ENCODE measurements around the gene PPME1. TPM values are rescaled to one million over a fixed set of nuclear protein-coding genes. Genes with fewer than 3 reads are reported as not detected.

Gene PPME1
- total RNA-seq, 2 donors from 2014 or later = 15.3 to 17.8 TPM

DNA sequence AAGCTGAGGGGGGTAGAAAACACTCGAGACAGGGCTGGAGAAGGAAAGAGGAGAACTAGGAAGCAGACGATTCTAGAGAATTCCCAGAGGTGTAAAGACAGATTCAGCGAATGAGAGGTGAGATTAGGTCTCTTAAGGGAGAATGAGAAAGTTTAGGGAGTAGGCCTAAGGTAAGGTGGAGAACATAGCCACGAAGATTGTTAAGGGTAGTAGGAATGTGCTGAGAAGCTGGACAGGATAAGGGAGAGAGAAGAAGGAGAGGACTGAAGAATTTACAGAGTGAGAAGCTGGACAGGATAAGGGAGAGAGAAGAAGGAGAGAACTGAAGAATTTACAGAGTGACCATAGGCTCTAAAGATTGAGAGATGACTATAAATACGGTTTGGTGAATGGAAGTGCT lies 908 bp downstream of the PPME1 start:
- H3K4me1 Mint-ChIP-seq = peaks cover 10% of the 10 kb centered on the region
- DNase-seq = no peak
- ATAC-seq = no peak
- H3K4me3 Mint-ChIP-seq = no peak overlapping the region
- H3K9me3 ChIP-seq (ENCODE audit: control insufficient read depth, low read length, poor library complexity, severe bottlenecking) = no peaks in the 10 kb centered on the region
- H3K27ac Mint-ChIP-seq = no peak overlapping the region
- H3K36me3 Mint-ChIP-seq (ENCODE audit: low read depth) = peaks cover 2% of the 10 kb centered on the region
- no peaks in the 10 kb centered on the region for H3K27me3 Mint-ChIP-seq

DNA sequence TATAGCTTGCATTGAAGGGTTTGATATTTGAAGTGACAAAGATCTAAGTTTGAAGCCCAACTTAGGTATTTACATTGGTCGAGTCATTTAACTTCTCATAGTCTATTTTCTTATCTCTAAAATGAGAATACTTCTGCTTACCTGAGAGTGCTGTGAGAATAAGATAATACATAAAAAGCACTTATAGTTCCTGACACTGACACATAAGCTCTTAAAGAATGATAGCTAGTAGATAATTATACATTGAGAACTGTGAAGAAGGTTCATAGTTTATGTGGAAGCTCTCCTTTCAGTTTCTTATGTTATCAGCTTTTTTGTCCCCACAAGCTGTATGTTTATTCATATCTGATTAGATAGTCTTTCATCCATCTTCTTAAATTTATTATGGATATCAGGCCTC lies 4.8 kb downstream of the PPME1 start:
- no peaks in the 10 kb centered on the region for H3K27me3 Mint-ChIP-seq

DNA sequence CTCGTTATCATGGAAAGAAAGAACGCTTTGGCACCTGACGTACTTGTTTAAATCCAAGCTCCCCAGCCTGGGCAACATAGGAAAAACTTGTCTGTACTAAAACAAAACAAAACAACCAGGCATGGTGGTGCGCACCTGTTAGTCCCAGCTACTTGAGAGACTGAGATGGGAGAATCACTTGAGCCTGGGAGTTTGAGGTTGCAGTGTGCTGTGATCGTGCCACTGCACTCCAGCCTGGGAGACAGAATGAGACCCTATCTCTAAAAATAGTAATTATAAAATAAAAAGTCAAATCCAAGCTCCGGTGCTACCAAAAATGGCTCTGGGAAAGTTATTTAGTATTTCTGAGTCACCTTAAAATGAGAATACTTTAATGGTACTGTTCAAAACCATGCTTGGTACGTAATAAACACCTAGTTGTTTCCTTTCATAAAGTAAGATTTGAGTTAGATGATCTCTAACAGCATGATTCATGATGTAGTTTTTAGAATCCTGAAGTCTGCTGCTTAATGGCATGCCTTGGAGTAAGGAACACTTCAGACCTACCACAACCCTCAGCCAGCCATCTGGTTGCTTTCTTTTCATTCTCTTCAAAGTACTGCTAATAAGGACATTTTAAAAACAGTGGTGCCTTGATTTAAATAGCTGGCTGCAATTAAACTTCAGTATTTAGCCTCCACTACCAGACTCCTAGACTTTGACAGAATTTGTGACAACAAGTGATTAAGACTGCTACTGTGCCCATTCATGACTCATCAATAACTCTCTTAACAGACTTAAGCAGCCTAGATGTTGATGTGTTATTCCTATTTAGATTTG lies 8.4 kb downstream of the PPME1 start:
- DNase-seq (no peak), ATAC-seq (no peak)
- Mint-ChIP-seq H3K4me1 (peaks cover 8% of the 10 kb centered on the region), H3K27ac (no peak overlapping the region), H3K27me3 (no peaks in the 10 kb centered on the region), H3K36me3 (ENCODE audit: low read depth) (peaks cover 2% of the 10 kb centered on the region), H3K4me3 (no peak overlapping the region)
- no peaks in the 10 kb centered on the region for H3K9me3 ChIP-seq (ENCODE audit: control insufficient read depth, low read length, poor library complexity, severe bottlenecking)

More for the DNA sequence above, 4.8 kb downstream of the PPME1 start:
- Mint-ChIP-seq H3K27ac (no peak overlapping the region), H3K4me3 (no peak overlapping the region), H3K4me1 (peaks cover 11% of the 10 kb centered on the region), H3K36me3 (ENCODE audit: low read depth) (peaks cover 2% of the 10 kb centered on the region)
- no peak for ATAC-seq
- no peaks in the 10 kb centered on the region for H3K9me3 ChIP-seq (ENCODE audit: control insufficient read depth, low read length, poor library complexity, severe bottlenecking)
- DNase-seq = no peak

DNA sequence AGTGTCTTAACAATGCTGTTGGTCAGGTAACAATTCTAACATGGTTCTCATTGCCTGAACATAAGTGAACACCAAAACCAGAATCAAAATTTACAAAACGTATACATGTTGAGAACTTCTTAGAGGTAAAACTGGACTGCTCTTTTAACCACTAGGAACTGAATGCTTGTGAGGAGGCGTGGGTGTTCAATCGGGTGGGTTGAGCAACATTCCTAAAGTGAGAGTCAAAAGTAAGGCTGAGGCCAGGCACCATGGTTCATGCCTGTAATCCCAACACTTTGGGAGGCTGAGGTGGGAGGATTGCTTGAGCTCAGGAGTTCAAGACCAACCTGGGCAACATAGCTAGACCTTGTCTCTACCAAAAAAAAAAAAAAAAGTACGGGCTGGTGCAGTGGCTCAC lies 11.5 kb downstream of the PPME1 start:
- peaks cover 4% of the 10 kb centered on the region for H3K36me3 Mint-ChIP-seq (ENCODE audit: low read depth)
- no peaks in the 10 kb centered on the region for H3K27me3 Mint-ChIP-seq
- H3K9me3 ChIP-seq (ENCODE audit: control insufficient read depth, low read length, poor library complexity, severe bottlenecking) = no peaks in the 10 kb centered on the region
- no peak overlapping the region for H3K27ac Mint-ChIP-seq
- no peak overlapping the region for H3K4me3 Mint-ChIP-seq
- DNase-seq (no peak), ATAC-seq (no peak)
- peaks cover 15% of the 10 kb centered on the region for H3K4me1 Mint-ChIP-seq

DNA sequence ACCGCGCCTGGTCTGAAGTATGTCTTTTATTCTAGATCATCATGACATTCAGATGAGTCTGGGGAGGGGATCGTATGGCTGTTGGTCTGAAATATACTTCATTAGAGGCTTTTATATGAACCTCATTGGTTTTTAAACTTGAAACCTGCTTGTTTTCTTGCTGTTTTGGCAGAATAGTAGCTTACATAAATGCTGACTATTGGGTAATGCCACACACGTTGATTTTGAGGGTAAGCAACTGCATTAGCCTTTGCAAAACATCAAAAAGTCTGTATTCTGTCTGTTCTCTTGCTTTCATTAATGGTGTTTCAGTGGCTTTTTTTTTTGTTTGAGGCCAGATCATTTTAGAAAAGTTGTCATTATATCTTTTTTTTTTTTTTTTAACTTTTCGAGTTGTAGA lies 14.2 kb downstream of the PPME1 start:
- DNase-seq (no peak), ATAC-seq (no peak)
- Mint-ChIP-seq H3K27ac (peak overlapping the region; percentile 14), H3K4me1 (peaks cover 11% of the 10 kb centered on the region), H3K4me3 (no peak overlapping the region), H3K36me3 (ENCODE audit: low read depth) (peaks cover 4% of the 10 kb centered on the region), H3K27me3 (no peaks in the 10 kb centered on the region)
- no peaks in the 10 kb centered on the region for H3K9me3 ChIP-seq (ENCODE audit: control insufficient read depth, low read length, poor library complexity, severe bottlenecking)

DNA sequence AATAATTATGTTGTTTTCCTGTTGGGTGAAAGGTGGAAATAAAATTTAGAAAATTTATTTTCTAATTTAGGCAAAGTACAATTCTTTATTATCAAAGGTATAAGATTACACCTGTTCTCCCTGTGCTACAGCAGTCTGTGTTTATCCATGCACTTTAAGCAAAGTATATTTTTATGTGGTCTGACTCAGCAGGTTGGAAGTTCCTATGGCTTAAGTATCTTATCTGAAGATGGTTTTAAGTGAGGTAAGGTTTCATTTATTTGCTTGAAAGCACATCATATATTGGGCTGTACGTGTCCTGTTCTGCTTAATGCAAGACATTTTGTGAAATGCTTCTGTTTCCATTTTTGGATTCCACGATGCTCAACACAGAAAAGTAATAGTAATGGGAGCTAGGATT lies 14.6 kb downstream of the PPME1 start:
- no peak overlapping the region for H3K4me3 Mint-ChIP-seq
- peaks cover 6% of the 10 kb centered on the region for H3K36me3 Mint-ChIP-seq (ENCODE audit: low read depth)
- no peaks in the 10 kb centered on the region for H3K27me3 Mint-ChIP-seq
- no peaks in the 10 kb centered on the region for H3K9me3 ChIP-seq (ENCODE audit: control insufficient read depth, low read length, poor library complexity, severe bottlenecking)
- peaks cover 11% of the 10 kb centered on the region for H3K4me1 Mint-ChIP-seq
- ATAC-seq (no peak), DNase-seq (no peak)
- no peak overlapping the region for H3K27ac Mint-ChIP-seq

DNA sequence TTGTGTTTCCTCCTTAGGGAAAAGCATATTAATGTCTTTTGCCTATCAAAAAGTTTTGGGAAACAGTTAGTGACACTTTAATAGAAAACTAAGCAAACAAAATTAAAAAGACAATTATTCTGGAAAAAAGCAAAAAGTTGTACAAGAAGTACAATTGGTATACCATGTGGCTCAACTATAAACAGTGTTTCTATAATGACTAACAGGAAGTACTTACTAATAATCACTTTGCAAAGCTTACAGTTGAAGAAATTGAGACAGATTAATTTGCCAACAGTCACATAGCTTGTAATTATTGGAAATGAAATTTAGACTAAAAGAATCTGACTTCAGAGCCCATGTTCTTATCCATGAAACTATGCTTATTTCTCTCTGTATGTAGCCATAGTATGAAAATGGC lies 24.7 kb downstream of the PPME1 start:
- no peaks in the 10 kb centered on the region for H3K9me3 ChIP-seq (ENCODE audit: control insufficient read depth, low read length, poor library complexity, severe bottlenecking)

DNA sequence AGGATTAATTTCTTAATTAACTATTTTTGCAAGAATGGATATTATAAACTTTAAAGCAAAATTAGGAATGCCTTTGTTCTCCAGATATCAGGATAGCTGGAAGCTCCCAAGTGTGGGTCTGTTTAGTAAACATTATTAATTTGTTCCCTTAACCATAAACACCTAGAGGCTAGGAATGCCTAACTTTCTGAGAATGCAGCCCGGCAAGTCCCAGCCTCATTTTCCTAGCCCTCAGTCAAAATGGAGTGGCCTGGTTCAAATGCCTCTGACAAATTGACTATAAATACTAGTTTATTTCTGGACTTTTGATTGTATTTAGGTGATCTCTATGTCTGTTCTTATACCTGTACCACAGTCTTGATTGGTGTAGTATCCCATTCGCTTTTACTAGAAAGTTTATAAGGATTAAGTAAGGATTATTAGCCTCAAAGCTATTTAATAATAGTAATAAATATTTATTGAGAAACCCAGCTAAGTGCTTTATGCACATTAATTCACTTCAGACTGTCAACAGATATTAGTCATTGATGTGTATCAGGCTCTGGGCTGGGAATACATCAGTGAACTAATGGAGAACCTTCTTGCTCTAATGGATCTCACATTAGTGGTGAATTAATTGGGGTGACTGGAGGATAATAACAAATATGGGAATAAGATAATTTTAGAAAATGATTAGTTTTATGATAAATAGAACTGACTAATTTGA lies 25.8 kb downstream of the PPME1 start:
- no peak for ATAC-seq
- no peak overlapping the region for H3K27ac Mint-ChIP-seq
- H3K9me3 ChIP-seq (ENCODE audit: control insufficient read depth, low read length, poor library complexity, severe bottlenecking) = no peaks in the 10 kb centered on the region
- DNase-seq = no peak
- no peak overlapping the region for H3K4me3 Mint-ChIP-seq
- peaks cover 4% of the 10 kb centered on the region for H3K36me3 Mint-ChIP-seq (ENCODE audit: low read depth)
- H3K4me1 Mint-ChIP-seq = peaks cover 3% of the 10 kb centered on the region
- H3K27me3 Mint-ChIP-seq = no peaks in the 10 kb centered on the region

More for the DNA sequence above, 24.7 kb downstream of the PPME1 start:
- DNase-seq = no peak
- Mint-ChIP-seq H3K27ac (no peak overlapping the region), H3K4me1 (peaks cover 3% of the 10 kb centered on the region), H3K27me3 (no peaks in the 10 kb centered on the region), H3K36me3 (ENCODE audit: low read depth) (peaks cover 4% of the 10 kb centered on the region), H3K4me3 (no peak overlapping the region)
- ATAC-seq = no peak

DNA sequence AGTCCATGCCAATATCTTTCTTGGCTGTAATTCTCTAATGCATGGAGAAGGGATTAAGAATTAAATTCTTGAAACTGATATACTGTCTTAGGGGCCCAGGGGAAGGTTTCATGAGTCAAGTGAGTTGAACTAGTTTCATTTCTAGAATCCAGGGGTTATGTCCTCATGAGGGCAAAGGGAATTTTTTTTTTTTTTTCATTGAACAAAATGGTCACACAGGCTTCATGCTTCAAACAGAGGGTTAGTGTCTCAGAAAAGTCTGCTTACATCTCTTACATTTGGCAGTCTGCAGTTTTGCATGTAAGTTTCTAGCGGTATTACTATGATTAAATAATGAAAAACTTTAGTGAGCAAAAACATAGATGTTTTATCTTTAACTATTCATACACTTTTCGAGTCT lies 32.9 kb downstream of the PPME1 start:
- H3K27me3 Mint-ChIP-seq = no peaks in the 10 kb centered on the region
- ATAC-seq (no peak), DNase-seq (no peak)
- H3K9me3 ChIP-seq (ENCODE audit: control insufficient read depth, low read length, poor library complexity, severe bottlenecking) = no peaks in the 10 kb centered on the region
- H3K4me1 Mint-ChIP-seq = peaks cover 7% of the 10 kb centered on the region
- H3K36me3 Mint-ChIP-seq (ENCODE audit: low read depth) = peaks cover 14% of the 10 kb centered on the region
- no peak overlapping the region for H3K27ac Mint-ChIP-seq
- H3K4me3 Mint-ChIP-seq = no peak overlapping the region

DNA sequence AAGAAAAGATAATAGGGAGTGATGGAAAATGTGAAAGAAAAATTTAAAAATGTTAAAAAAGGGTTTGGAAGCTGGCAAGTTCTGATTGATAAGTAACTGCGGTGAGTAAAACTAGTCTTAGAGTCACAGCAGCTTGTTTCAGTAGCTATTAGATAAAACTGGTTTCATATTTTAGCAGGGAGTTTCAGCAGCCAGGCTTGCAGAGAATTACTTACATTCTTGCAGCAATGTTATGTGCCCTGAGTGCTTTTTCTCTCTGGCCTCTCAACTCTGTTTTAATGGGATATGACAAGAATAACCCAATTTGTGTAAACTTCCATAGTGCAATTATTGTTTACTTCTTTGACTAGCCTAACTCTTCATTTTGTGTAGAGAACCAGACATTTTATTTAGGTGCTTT lies 33.6 kb downstream of the PPME1 start:
- Mint-ChIP-seq H3K36me3 (ENCODE audit: low read depth) (peaks cover 14% of the 10 kb centered on the region), H3K27ac (no peak overlapping the region), H3K4me3 (no peak overlapping the region), H3K27me3 (no peaks in the 10 kb centered on the region), H3K4me1 (peaks cover 7% of the 10 kb centered on the region)
- no peak for ATAC-seq
- DNase-seq = no peak
- no peaks in the 10 kb centered on the region for H3K9me3 ChIP-seq (ENCODE audit: control insufficient read depth, low read length, poor library complexity, severe bottlenecking)

DNA sequence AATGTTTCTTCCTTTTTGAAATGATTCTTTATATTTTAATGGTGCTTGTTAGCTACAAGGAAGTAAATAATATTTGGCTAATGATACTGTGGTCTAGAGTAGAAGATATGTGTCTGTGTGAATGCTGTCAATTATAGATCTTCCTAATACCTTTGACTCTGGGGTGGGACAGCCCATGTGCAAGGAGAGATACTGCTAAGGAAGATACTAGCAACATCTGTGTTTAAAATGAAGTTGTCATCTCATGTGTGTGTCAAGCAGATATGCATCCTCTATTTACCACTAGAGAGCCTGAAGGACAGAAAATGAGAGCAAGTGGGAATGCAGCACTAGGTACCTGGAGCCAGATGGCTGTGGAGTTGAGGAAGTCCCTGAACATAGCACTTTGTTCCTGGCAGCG lies 34.1 kb downstream of the PPME1 start:
- H3K27ac Mint-ChIP-seq = no peak overlapping the region
- H3K9me3 ChIP-seq (ENCODE audit: control insufficient read depth, low read length, poor library complexity, severe bottlenecking) = no peaks in the 10 kb centered on the region
- DNase-seq = no peak
- H3K36me3 Mint-ChIP-seq (ENCODE audit: low read depth) = peaks cover 14% of the 10 kb centered on the region
- no peaks in the 10 kb centered on the region for H3K27me3 Mint-ChIP-seq
- no peak for ATAC-seq
- peaks cover 7% of the 10 kb centered on the region for H3K4me1 Mint-ChIP-seq
- no peak overlapping the region for H3K4me3 Mint-ChIP-seq

DNA sequence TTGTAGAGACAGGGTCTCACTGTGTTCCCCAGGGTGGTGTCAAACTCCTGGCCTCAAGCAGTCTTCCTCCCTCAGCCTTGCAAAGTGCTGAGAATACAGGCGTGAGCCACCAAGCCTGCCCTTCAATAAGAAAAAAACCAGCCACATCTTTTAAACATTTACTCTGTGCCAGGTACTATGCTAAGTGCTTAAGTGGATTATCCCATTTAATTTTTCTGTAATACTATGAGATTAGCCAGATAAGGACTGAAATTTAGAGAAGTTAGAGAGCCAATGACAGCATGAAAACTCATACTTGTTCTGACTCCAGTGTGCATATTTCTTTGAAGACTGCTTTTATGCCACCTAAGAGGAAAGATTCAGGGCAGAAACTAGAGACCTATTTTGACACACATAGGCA lies 35.7 kb downstream of the PPME1 start:
- no peak overlapping the region for H3K27ac Mint-ChIP-seq
- H3K36me3 Mint-ChIP-seq (ENCODE audit: low read depth) = peaks cover 14% of the 10 kb centered on the region
- ATAC-seq (no peak), DNase-seq (no peak)
- no peaks in the 10 kb centered on the region for H3K27me3 Mint-ChIP-seq
- H3K4me3 Mint-ChIP-seq = no peak overlapping the region
- peaks cover 7% of the 10 kb centered on the region for H3K4me1 Mint-ChIP-seq
- H3K9me3 ChIP-seq (ENCODE audit: control insufficient read depth, low read length, poor library complexity, severe bottlenecking) = no peaks in the 10 kb centered on the region

DNA sequence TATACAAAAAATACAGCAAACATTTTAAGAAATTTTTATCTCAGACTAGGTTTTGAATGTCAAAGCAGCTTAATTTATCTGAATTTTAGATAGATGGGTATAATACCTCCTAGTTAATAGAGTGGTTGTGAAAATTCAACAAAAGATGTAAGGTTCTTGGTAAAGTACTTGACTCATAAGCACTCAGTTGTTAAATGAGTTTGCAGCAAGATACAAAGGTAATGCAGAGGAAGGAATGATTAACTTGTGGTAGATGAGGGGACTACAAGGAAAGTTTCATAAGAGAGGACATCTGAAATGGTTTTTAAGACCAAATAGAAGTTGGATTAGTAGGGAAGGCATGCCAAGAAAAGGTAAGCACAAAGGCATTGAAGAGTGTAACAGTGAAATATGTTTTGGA lies 37.4 kb downstream of the PPME1 start:
- peaks cover 4% of the 10 kb centered on the region for H3K4me1 Mint-ChIP-seq
- DNase-seq (no peak), ATAC-seq (no peak)
- H3K9me3 ChIP-seq (ENCODE audit: control insufficient read depth, low read length, poor library complexity, severe bottlenecking) = no peaks in the 10 kb centered on the region
- peaks cover 12% of the 10 kb centered on the region for H3K36me3 Mint-ChIP-seq (ENCODE audit: low read depth)
- H3K4me3 Mint-ChIP-seq = no peak overlapping the region
- no peak overlapping the region for H3K27ac Mint-ChIP-seq
- no peaks in the 10 kb centered on the region for H3K27me3 Mint-ChIP-seq

DNA sequence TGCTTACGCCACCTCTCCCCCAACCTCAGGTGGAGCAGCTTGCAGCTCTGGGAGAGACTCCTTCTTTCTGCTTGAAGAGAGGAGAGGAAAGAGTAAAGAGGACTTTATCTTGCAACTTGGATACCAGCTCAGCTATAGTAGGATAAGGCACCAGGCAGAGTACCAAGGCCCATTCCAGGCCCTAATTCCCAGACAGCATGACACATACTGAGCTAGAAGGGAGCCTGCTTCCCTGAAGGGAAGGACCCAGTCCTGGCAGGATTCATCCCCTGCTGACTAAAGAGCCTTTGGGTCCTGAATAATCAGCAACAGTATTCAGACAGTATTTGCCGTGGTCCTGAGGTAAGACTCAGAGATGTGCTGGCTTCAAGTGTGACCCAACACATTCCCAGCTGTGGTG lies 41.4 kb downstream of the PPME1 start:
- ATAC-seq (no peak), DNase-seq (no peak)
- Mint-ChIP-seq H3K4me3 (no peak overlapping the region), H3K27me3 (no peaks in the 10 kb centered on the region), H3K27ac (no peak overlapping the region), H3K36me3 (ENCODE audit: low read depth) (peaks cover 11% of the 10 kb centered on the region), H3K4me1 (peaks cover 2% of the 10 kb centered on the region)
- peaks cover 4% of the 10 kb centered on the region for H3K9me3 ChIP-seq (ENCODE audit: control insufficient read depth, low read length, poor library complexity, severe bottlenecking)
